HG02973 (cell line): ENCODE data around the gene ADCY5.

ENCODE experiments used
- ATAC-seq: cut with Tn5 transposase; IDR thresholded peaks from one replicate; pipeline ENCODE4 v1.9.1; 2021; ENCODE audit warnings: moderate library complexity; ENCODE audit not compliant: unreplicated experiment

The ADCY5 gene

DNA sequence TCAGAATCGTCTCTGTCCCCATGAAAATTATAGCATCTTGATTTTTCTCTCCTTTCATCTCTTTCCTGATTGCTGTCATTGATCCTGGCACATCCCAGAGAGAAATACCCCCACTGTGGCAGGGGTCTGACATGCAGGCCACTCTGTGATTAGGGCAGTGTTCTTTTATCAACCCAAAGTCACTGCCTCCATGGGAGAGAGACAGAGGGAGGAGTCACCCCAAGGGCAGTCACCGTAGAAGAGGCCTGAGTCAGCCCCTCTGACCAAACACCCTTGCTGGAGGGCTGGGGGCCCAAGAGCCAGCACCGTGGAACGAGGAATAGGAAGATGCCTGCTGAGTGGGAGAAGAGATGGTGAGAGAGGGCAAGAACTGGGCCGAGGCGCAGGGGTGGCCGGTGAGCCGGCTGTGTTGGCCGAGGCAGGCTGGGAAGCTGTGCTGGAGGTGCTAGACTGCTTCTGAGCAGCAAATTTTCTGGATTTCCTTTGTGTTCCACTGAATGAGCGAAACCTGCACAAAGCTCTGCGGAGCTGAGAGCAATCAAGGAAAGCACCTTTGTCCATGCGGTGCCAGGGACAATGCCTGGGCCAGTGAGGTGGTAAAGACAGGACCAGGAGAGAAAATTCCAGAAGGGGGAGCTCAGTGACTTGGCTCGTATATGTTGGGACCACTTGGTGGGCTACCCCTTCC, 103.8 kb downstream of the ADCY5 start:
- ATAC-seq, result no peak

DNA sequence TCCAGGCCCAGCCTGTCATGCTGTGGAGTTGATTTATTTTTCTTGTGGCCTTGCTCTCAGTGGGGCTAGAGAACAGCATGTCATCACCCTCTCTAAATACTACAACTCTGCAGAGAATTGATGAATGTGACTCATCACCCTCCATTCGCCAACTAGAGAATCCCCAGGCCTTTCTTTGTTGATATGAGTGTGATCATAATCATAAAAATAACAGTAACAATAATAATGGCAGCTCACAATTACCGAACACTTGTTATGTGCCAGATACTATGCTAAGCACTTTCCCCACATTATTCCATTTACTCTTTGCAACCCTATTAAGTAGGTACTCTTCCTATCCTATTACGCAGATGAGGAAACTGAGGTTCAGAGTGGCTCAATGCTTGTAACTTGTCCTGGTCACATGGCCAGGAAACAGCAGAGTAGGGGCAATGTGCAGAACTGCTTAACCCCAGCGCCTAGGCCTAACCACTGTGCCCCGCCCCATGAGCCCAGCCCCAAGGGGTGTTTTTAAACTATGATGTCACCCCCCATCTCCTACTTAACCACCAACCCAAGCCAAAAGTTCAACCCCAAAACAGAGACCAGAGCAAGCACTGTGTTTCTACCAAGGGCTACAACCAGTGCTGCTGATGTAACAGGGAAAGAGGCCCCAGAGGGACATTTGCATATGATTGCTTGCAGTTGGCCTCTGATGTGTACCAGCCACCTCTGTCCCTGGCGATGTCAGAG, 104.5 kb downstream of the ADCY5 start:
- no peak for ATAC-seq

DNA sequence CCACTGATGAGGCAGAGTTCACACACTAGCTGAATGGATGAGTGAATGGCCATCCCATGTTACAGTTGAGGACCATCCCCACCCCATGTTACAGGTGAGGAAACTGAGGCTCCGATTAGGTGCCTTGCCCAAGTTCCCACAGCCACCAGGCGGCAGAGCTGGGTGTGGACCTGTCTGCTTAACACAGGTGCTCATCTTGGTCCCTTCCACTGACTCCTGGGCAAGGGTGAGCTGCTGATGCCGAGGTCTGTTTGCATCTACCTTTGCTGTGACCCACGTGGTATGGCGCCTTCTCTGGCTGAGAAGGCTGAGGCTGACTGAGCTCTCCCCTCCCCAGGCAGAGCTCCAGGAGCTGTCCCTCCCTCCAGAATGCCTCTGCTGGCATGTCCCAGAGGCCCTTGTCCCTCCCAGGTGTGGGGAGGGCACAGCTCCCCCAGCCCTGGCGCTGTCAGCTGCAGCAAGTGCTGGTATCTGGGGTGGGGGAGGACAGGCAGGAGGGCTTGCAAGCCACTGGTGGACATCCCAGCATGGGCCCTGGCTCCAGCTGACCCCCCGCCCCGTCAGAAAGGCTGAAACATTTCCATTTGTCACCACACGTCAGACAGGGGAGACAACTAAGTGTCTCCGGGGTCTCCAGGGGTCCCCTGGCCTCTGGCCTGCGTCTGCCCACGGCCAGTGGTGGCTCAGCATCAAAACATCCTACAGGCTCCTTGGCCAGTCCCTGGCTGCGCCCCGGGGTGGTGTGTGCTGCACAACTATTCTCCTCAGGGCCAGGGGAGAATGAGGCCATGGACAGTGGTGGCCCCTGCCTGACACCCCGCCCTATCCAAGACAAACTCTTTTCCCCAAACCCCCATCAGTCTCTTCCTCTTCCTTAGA, 105.4 kb downstream of the ADCY5 start:
- ATAC-seq, result no peak

DNA sequence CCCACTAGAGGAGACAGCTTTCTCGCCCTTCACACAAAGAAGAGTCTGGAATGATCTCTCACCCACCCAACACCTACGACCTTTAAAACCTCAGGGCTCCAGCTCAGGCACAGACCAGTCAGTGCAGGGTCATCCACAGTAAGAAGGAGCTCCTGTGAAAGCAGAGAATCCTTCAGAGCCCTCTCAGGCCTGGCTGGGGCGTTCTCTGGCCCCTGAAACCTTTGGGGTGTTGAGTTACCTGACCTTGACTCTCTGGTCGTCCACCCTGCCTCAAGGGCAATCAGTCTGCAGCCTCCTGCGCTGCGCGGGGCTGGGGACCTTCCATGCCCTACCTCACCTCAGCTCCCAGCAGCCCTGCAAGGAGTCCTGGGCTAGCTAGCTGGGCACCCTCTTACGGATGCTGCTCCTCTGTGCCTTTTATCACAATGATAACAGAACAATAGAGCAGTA, 106.2 kb downstream of the ADCY5 start:
- ATAC-seq, result no peak

DNA sequence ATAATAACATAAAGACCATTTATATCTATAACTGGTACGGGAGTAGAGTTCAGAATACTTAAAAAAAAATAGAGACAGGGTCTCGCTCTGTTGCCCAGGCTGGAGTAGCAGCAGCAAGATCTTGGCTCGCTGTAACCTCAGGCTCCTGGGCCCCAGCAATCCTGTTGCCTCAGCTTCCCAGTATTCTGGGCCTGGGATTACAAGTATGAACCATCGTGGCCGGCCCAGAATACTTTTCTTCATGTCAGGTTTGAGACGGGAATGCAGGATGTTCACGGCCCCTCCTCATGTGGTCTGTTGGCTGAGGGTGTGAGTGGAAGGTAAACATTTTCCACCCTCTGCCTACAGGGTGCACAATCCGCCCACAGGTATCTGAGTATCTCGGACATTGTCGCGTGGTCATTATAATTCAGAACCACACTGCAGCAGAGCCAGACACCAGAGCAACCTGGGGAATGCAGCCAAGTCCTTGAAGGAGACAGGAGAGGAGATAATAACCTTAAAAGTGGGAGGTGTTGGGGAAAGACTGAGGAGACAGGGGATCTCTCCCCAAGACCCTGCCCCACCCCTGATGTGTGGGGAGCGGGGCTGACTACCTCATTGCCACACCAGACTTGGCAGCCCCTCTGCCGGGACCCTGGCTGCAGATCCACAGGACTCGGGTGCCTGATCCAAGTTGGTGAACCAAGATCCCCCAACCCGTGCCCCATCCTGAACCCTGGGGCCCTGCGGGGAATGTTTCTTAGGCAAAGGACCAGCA, 106.8 kb downstream of the ADCY5 start:
- ATAC-seq, result no peak

DNA sequence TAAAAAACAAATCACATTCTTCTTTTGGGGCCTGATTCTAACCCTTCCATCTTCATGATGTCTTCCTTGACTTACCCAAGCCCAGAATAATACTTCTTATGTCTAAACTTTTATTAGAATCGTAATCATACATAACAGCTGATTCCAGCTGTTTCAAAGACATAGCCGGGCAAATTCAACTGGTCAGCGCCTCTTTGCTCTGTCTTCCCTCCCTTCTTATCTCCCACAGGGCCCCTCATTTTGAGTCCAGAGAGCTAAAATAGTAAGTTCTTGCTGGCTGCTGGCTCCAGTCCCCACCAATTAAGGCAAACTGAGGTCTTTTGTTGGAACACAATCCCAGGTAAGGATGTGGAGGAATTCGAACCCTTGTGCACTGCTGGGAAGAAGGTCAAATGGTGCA, 108.6 kb downstream of the ADCY5 start:
- ATAC-seq, result no peak

DNA sequence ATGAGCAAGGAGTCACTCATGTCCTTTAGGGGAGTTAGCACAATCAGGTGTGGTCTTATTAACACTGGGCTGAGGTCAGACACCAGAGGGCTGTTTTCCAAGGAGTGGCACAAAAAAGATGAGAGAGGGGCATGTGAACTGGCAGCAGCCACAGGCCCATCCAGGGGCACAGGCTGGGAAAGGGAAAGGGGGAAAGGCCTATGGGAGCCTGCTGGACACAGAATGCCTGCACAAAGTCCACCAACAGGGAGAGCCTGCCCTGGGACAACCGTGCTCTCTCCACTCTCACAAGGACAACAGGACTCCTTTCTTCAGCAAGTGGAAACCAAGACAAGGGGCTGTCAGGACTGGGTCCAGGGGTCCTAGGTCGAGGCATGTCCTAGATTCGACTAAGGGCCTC, 109.6 kb downstream of the ADCY5 start:
- no peak for ATAC-seq

DNA sequence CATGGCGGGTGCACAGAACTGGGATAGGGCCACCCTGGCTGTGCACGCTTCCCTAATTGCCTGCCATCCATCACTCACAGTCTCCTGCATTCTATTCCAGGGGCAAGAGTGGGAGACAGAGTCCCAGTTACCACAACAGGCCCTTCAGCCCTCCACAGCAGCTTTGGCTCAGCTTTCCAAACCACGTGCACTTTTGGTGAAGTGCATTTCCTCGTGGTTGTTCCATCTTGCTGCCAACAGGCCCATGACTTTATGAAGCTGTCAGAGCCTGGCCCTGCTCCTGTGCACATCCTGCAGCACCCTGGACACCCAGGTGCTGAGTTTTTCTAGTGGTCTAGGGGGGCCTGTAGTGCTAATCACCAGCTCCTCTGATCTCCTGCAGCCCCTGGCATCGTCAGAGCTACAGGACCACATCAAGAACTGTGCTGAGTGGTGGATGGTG, 110.2 kb downstream of the ADCY5 start:
- no peak for ATAC-seq

DNA sequence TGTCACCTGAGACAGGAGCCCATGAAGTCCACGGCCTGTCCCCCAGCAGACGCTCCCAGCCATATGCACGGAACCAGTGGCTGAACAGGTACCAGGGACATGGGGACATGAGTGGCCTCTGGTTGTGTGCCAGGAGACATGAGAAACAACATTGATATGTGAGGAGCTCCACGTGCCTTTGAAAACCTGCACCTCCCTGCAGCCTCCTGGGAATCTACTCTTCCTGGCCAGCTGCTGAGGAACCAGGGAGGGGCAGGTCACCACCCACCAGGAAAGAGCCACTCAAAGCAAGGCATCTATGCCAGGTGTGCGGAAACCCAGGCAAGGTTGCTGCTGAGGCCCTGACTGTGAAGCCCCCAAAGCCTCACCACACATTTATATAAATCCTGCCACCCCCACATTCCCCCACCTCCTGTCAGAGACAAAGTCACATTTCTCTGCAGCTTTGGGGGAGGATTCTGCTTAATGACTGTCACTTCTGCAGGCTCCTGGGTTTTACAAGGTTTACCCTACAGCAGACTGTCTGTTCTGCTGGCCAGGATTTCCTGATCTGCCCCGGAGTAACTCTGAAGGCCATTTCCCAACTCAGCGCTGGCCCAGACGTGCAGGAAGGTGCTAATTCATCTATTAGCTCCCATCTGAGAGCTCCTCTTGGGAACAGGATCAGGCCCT, 110.8 kb downstream of the ADCY5 start:
- ATAC-seq, result no peak

DNA sequence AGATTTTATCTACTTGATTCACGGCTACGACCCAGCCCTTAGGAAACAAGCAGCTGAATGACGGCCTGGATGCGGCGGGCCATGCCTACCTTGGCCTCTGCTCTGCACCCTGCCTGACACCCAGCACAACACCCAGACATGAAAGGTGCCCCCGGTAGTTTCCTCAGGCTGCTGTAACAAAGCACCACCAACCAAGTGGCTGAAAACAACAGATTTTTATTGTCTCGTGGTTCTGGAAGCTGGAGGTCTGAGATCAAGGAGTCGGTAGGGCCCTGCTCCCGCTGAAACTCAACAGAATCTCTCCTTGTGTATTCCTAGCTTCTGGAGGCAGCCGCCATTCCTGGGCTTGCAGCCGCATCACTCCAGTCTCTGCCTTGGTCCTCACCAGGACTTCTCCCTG, 111.7 kb downstream of the ADCY5 start:
- no peak for ATAC-seq

DNA sequence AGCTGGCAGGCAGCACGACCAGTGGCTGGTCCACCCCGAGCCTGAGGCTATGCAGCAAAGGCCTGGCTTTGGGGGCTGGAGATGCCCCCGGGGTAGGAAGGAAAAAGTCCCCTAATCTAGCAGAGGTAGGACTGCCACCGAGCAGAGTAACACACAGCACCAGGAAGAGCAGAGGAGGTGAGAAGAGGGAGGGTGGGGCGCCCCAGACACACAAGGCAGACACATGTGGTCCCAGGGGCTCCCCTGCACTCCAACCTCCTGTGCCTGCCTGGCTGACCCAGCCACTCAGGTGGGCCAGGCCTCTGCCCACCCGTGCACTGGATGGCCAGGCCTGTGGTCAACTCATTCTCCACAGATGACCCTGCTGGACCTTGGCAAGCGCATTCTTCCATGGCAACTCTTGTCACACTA, 112.4 kb downstream of the ADCY5 start:
- no peak for ATAC-seq

DNA sequence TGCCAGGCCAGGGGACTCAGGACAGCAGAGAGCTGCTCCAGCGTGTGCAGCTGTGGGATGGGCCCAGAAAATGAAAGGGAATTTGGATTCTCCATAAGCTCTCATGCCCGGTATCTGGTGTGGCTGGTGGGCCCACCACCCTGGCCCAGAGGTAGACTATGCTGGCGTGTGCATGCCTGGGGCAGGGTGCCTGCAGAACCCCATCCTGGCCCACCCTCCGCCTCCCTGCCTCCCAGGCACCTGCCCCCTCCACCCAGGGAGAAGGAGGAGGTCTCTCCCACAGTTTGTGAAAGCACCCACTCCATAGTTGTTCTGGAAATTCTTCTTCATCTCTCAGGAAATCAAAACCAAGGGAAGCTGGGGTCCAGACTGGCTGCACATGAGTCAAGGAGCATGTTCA, 112.9 kb downstream of the ADCY5 start:
- no peak for ATAC-seq

DNA sequence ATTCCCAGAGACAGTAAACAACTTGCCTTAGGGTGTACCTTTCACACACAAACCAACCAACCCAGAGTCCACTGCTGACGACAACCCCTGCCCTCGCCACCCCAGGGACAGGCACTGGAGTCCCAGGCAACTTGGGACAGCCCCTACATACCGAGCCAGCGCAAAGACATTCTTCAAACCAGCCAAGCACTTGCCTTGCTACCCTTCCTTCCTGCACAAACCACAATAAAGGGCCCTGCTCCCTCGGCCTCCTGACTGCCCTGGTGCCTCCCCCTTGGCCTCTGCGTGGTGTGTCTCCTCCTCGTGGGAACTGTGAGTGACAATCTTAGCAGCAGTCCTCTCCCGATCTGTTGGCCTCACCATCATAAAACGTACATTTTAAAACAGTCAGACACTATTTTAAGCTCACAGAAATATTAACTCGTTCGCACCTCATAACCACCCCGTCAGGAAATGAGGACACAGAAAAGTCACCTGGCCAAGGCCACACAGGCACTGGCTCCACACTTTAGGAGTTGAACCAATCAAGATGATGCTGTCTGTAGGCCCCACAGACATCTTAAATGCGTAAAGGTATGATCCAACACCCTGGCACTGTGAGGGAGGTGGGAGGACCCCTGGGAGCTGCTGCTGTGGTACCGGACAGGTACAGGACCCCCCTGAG, 113.8 kb downstream of the ADCY5 start:
- no peak for ATAC-seq

DNA sequence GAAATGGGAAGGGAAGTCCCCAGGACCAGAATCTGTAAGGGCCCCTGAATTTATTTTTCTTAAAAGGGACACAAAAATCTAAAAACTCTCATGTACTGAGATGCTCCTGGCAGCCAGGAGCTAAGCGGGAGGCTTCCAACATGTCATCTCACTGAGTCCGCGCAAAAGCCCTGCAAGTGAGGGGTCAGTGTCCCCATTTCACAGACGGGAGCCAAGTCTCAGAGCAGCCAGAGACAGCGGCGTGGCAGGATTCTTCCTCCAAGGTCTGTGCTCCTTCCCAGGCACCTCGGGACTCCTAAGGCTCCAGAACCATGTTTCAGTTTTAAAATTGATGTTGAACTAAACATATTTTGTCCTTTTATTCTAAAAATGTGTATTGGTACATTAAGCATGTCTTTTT, 114.8 kb downstream of the ADCY5 start:
- ATAC-seq, result no peak

DNA sequence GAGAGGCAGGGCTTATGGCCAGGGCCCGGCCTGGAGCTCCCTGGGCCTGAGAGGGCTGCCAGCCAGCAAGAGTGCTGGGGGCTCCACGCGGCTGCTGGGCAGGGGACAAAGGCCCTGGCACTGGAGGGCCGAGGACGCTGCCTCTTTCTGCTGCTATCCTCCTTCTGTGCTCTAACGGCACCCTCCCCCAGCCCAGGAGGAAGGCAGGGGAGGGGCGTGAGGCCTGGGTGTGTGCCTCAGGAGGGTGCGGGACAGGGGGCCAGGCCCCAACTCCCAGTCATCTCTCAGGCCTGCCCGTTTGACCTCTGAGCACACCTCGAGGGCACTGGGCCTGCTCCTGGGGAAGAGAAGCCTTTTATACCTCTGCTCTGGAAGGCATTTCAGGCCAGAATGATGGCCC, 115.5 kb downstream of the ADCY5 start:
- no peak for ATAC-seq

DNA sequence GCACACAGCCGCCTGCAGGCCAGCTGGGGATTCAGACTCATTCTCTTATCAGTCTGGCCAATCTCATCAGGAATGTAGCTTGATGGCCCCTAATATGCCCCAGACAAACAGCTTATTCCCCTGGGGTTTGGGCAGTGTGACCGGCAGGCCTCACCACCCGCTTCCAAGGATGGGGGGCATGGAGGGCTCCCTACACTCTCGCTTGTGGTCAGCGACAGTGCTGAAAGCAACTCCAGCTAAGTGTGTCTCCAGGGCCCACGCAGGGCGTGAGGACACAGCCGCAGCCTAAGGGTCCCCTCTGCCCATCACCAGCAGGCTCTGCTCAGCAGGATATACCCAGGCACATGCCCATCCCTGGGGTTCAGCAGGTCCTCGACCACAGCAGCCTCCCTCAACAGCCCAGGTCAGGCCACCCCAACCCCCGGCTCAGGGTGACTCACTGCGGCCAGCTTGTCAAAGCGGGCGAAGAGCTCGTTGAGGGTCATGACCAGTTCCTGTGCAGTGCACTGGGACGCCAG, 116.7 kb downstream of the ADCY5 start:
- no peak for ATAC-seq

DNA sequence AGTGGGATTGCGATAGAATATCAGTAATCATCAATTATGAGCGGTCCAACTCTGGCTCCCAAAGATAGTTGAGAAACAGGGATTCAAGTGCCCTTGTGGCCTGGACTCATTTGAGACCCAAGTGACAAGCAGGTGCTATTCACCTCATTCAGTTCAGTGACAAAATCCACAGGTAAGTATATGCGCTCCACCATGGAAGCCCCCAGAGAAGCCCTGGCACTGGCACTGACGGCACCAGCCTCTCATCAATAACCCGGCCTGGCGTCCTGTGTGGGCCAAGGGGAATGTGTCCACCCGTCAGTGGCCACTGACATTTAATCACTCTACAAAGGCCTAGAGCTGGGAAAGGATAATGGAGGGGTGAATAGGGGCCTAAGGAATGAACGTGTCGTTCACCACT, 117.2 kb downstream of the ADCY5 start:
- no peak for ATAC-seq

DNA sequence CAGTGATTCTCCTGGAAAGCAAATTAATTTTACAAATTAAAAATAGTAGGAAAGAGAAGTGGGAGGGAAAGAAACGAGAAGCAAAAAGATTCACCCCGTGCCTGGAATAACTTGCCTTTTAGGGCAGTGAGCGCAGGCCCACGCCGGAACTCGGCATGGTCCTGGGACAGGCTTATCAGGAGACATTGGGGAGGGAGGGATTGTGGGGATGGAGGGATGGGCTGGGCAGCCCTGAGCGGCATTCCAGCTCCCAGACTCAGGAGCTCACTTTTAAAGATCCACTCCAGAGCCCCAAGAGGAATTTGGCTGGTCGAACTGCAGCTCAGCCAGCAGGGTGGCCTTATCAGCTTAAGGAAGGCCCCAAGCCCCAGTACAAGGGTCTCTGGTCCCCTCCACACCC, 117.9 kb downstream of the ADCY5 start:
- ATAC-seq, result no peak

DNA sequence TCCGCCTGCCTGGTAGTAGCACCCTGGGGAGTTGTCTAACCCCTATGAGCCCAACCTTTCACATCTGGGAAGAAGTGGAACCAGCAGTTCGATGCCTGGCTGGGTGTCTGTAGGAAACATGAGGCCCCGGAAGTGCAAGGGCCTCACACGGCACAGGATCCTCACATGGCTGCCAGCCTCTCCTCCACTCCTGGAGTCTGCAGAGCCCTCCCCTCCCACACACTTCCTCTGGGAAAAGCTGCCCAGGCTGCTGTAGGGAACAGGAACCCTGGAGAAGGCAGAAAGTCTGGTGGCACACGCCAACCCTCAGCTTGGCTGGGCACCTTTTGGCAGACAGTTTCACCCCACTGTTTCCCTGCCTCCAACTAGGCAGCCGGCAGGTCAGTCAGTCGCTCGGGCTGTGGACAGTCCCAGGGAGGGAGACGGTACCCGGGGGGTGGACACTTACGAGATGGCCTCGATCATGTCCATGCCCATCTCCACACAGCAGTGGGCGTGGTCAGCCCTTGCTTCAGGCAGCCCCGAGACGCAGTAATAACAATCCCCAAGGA, 118.4 kb downstream of the ADCY5 start:
- ATAC-seq, result no peak
